Spleen (tissue), 7 donors: ENCODE measurements around the gene FOXC1.

Experiments
- POLR2A ChIP-seq, 3 donors: fragments of 450-650 bp; IDR thresholded peaks; one replicate each; pipeline ENCODE4 v1.5.1; 2017; ENCODE audit warnings: antibody characterized with exemption in 3 of 3, mild to moderate bottlenecking in 1 of 3
- POLR2AphosphoS5 ChIP-seq, 3 donors: sonication (generic); formaldehyde crosslinking; IDR thresholded peaks; one replicate each; pipeline ENCODE4 v1.5.1; 2017; ENCODE audit warnings: antibody characterized with exemption in 3 of 3
- TF ChIP-seq, protein P1 (sequence below), 11 experiments: fragments of 200-600 bp in 7 of 11; fragments of 450-650 bp in 4 of 11; sonication (generic) in 4 of 11; IDR thresholded peaks in 8 of 11; conservative IDR thresholded peaks in 3 of 11; 1 replicate in 7 of 11; 2 replicates in 4 of 11; pipeline versions ENCODE4 v1.4.0 to v1.8.0; 2016 to 2021; ENCODE audit warnings: antibody characterized with exemption in 11 of 11, inconsistent platforms in 4 of 11, mild to moderate bottlenecking in 1 of 11
- donor health status: DM: no; HTN: no; CAD: no; lungs with moderate emphysema.
- donor health status: DM: no; HTN: no; CAD: no.
- donor health status: DM: no; HTN: no; CAD: no.

DNA sequence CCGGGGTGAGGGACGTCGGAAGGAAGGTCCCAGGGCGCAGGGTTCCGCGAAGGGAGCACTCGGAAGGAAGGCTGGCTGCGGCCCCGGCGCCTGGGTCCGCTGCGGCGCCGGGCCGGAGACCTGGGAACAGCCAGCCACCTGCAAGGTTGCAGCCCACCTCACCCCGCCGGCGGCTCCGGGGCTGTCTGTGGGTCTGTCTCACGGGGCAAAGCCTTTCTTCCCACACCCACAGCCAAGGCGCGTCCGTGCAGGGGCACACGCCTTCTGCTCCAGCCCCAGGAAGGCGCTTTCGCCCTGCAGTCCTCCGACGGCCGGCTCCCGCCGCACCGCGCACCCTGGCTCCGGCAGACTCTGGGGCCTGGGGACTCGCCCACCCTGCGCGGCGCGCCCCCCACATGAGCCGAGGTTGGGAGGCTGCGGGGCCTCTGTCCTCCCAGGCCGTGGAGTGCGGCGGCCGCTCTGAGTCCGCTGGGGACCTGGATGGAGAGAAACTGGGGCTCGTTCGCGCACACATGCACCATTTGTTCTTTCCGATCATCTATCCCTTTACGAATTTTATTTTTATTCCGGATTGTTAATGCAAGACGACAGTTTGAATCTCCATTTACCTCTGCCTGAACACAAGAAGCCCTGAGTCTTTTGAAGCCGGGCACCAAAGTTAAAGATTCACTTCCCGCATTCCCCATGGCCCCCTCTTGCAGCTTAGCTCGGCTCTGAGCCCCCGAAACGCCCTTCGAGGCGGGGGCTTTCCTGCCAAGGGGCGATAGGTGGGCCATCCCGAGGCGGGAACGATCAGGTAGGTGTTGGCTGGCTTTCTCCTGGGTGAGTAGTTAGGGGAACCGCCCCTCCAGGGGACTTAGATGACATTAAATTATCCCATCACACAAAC lies 4.5 kb upstream of the FOXC1 start:
- TF ChIP-seq POLR2A (IDR thresholded peaks at IDR 0.05): no peak
- TF ChIP-seq, protein P1, sequence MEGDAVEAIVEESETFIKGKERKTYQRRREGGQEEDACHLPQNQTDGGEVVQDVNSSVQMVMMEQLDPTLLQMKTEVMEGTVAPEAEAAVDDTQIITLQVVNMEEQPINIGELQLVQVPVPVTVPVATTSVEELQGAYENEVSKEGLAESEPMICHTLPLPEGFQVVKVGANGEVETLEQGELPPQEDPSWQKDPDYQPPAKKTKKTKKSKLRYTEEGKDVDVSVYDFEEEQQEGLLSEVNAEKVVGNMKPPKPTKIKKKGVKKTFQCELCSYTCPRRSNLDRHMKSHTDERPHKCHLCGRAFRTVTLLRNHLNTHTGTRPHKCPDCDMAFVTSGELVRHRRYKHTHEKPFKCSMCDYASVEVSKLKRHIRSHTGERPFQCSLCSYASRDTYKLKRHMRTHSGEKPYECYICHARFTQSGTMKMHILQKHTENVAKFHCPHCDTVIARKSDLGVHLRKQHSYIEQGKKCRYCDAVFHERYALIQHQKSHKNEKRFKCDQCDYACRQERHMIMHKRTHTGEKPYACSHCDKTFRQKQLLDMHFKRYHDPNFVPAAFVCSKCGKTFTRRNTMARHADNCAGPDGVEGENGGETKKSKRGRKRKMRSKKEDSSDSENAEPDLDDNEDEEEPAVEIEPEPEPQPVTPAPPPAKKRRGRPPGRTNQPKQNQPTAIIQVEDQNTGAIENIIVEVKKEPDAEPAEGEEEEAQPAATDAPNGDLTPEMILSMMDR (IDR thresholded peaks at IDR 0.05 in 8 of 11, conservative IDR thresholded peaks at IDR 0.05 in 3 of 11): no peak
- TF ChIP-seq POLR2AphosphoS5 (IDR thresholded peaks at IDR 0.05): peak in 1 of 3 donors; percentile 24
